ENCODE data around the gene CD247.

DNA sequence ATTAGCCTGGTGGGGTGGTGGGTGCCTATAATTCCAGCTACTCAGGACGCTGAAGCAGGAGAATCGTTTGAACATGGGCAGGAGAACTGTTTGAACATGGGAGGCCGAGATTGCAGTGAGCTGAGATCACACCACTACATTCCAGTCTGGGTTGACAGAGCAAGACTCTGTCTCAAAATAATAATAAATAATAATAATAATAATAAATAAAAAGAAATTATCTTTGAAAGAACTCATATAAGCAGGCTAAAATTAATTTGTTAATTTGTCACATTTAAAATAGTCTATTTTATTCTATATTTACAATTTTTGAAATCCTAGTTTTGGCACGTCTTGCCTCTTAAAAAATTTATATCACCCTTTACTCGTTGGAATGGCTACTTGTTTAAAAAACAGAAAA, 27.6 kb downstream of the CD247 start:
- TF ChIP-seq, protein P1, sequence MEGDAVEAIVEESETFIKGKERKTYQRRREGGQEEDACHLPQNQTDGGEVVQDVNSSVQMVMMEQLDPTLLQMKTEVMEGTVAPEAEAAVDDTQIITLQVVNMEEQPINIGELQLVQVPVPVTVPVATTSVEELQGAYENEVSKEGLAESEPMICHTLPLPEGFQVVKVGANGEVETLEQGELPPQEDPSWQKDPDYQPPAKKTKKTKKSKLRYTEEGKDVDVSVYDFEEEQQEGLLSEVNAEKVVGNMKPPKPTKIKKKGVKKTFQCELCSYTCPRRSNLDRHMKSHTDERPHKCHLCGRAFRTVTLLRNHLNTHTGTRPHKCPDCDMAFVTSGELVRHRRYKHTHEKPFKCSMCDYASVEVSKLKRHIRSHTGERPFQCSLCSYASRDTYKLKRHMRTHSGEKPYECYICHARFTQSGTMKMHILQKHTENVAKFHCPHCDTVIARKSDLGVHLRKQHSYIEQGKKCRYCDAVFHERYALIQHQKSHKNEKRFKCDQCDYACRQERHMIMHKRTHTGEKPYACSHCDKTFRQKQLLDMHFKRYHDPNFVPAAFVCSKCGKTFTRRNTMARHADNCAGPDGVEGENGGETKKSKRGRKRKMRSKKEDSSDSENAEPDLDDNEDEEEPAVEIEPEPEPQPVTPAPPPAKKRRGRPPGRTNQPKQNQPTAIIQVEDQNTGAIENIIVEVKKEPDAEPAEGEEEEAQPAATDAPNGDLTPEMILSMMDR (IDR thresholded peaks at IDR 0.05 in 4 of 5, conservative IDR thresholded peaks at IDR 0.05 in 1 of 5), result no peak
- TF ChIP-seq POLR2A (IDR thresholded peaks at IDR 0.05), result no peak
